GM12878 (cell line): Measurements from ENCODE around the gene UMAD1. TPM values are rescaled to one million over a fixed set of nuclear protein-coding genes. Genes with fewer than 3 reads are reported as not detected.

ENCODE experiments used
- BCL11A ChIP-seq: IDR thresholded peaks from 2 replicates; pipeline ENCODE4 v1.6.1; 2011; ENCODE audit warnings: low read depth, low read length
- ETV6 ChIP-seq, 2 experiments: fragments of 450-650 bp in 1 of 2; IDR thresholded peaks in 1 of 2; conservative IDR thresholded peaks in 1 of 2; 2 replicates each; pipeline ENCODE4 v1.6.1; 2014; ENCODE audit warnings: antibody characterized with exemption in 1 of 2, borderline replicate concordance in 1 of 2, low read depth in 1 of 2, mild to moderate bottlenecking in 1 of 2, moderate library complexity in 1 of 2
- GABPA ChIP-seq: IDR thresholded peaks from 2 replicates; pipeline ENCODE4 v1.6.1; 2014; ENCODE audit warnings: antibody characterized with exemption, low read depth, mild to moderate bottlenecking, inconsistent platforms
- HDGF ChIP-seq: fragments of 450-650 bp; IDR thresholded peaks from 2 replicates; pipeline ENCODE4 v1.6.1; 2016; ENCODE audit warnings: antibody characterized with exemption
- IKZF2 ChIP-seq, 2 experiments: fragments of 450-650 bp; IDR thresholded peaks; 2 replicates each; pipeline ENCODE4 v1.6.1; 2017; ENCODE audit warnings: mild to moderate bottlenecking in 2 of 2, moderate library complexity in 2 of 2
- KAT2A ChIP-seq: conservative IDR thresholded peaks from 2 replicates; pipeline ENCODE4 v1.6.1; 2011; ENCODE audit warnings: low read depth, low read length; ENCODE audit not compliant: control insufficient read depth
- KLF5 ChIP-seq: fragments of 450-650 bp; IDR thresholded peaks from 2 replicates; pipeline ENCODE4 v1.6.1; 2014; ENCODE audit warnings: mild to moderate bottlenecking; ENCODE audit not compliant: partially characterized antibody
- LARP7 ChIP-seq: fragments of 450-650 bp; IDR thresholded peaks from 2 replicates; pipeline ENCODE4 v1.6.1; 2017; ENCODE audit warnings: mild to moderate bottlenecking
- POLR2AphosphoS5 ChIP-seq: IDR thresholded peaks from 2 replicates; pipeline ENCODE4 v1.6.1; 2011; ENCODE audit warnings: mild to moderate bottlenecking, low read length, inconsistent platforms
- RUNX3 ChIP-seq: IDR thresholded peaks from 2 replicates; pipeline ENCODE4 v1.6.1; 2012; ENCODE audit warnings: low read length, inconsistent platforms
- SIN3A ChIP-seq: IDR thresholded peaks from 2 replicates; pipeline ENCODE4 v1.6.1; 2012; ENCODE audit warnings: low read depth, low read length, improper control_type of control experiment
- SIX5 ChIP-seq: IDR thresholded peaks from 2 replicates; pipeline ENCODE4 v1.6.1; 2011; ENCODE audit warnings: mild to moderate bottlenecking, low read depth, low read length, moderate library complexity; ENCODE audit not compliant: severe bottlenecking
- STAT1 ChIP-seq: fragments of 450-650 bp; conservative IDR thresholded peaks from 2 replicates; pipeline ENCODE4 v1.6.1; 2014; ENCODE audit warnings: antibody characterized with exemption, mild to moderate bottlenecking
- SUPT20H ChIP-seq: IDR thresholded peaks from 2 replicates; pipeline ENCODE4 v1.6.1; 2011; ENCODE audit warnings: low read depth, mild to moderate bottlenecking, low read length, moderate library complexity, borderline replicate concordance; ENCODE audit not compliant: control insufficient read depth
- SUZ12 ChIP-seq: fragments of 200-600 bp; sonication (generic); IDR thresholded peaks from one replicate; pipeline ENCODE4 v1.6.1; 2018; ENCODE audit warnings: antibody characterized with exemption, mild to moderate bottlenecking; ENCODE audit not compliant: unreplicated experiment
- TBL1XR1 ChIP-seq: IDR thresholded peaks from 2 replicates; pipeline ENCODE4 v1.6.1; 2012; ENCODE audit warnings: low read depth, low read length, improper control_type of control experiment
- TCF7 ChIP-seq: IDR thresholded peaks from 2 replicates; pipeline ENCODE4 v1.6.1; 2014; ENCODE audit warnings: antibody characterized with exemption, borderline replicate concordance
- ZBED1 ChIP-seq: IDR thresholded peaks from 2 replicates; pipeline ENCODE4 v1.6.1; 2016; ENCODE audit warnings: borderline replicate concordance
- ZNF24 ChIP-seq: fragments of 450-650 bp; IDR thresholded peaks from 2 replicates; pipeline ENCODE4 v1.6.1; 2017; ENCODE audit warnings: antibody characterized with exemption, mild to moderate bottlenecking
- polyA plus RNA-seq, 11 experiments: library from polyadenylated mRNA; depleted of rRNA in 4 of 11; unstranded in 6 of 11; stranded (reverse) in 5 of 11; fragments of >200 nt; fragmentation: Nextera tagmentation in 4 of 11; fragmentation: Illumina TruSeq in 1 of 11; extraction: Ambion mirVana in 4 of 11; extraction: Trizol in 1 of 11; gene quantifications; 1 replicate in 1 of 11; 2 replicates in 10 of 11; pipeline versions ENCODE4 v1.2.1 to v1.2.3, GENCODE V29; 2011 to 2016; ENCODE audit warnings: inconsistent platforms in 2 of 11, missing spikeins in 2 of 11, low read depth in 1 of 11
- total RNA-seq, 4 experiments: library from RNA; depleted of rRNA in 3 of 4; stranded (reverse); fragments of >200 nt in 3 of 4; fragmentation: Illumina TruSeq in 1 of 4; extraction: Trizol in 1 of 4; gene quantifications; 2 replicates each; pipeline versions ENCODE4 v1.2.1 to v1.2.3, GENCODE V29; 2013 to 2021
- TF ChIP-seq, protein P1 (sequence below): fragments of 450-650 bp; IDR thresholded peaks from 2 replicates; pipeline ENCODE4 v1.6.1; 2018; ENCODE audit warnings: borderline replicate concordance, mild to moderate bottlenecking; ENCODE audit not compliant: partially characterized antibody
- TF ChIP-seq, protein P2 (sequence below): fragments of 450-650 bp; formaldehyde crosslinking; IDR thresholded peaks from 2 replicates; pipeline ENCODE4 v1.5.0; 2022; ENCODE audit warnings: mild to moderate bottlenecking, missing genetic modification characterization
- TF ChIP-seq, protein P3 (sequence below): IDR thresholded peaks from 2 replicates; pipeline ENCODE4 v1.6.1; 2012; ENCODE audit warnings: low read depth, low read length, improper control_type of control experiment
- TF ChIP-seq, protein P4 (sequence below): fragments of 450-650 bp; formaldehyde crosslinking; IDR thresholded peaks from 2 replicates; pipeline ENCODE4 v1.4.0; 2020; ENCODE audit warnings: mild to moderate bottlenecking, moderate library complexity

Gene UMAD1
- total and polyA plus RNA-seq, 10 of the 15 experiments (the other 5 are each of a cell fraction or from before 2014, with no cell fraction given): 6.0 to 28.6 (median 9.3) TPM

DNA sequence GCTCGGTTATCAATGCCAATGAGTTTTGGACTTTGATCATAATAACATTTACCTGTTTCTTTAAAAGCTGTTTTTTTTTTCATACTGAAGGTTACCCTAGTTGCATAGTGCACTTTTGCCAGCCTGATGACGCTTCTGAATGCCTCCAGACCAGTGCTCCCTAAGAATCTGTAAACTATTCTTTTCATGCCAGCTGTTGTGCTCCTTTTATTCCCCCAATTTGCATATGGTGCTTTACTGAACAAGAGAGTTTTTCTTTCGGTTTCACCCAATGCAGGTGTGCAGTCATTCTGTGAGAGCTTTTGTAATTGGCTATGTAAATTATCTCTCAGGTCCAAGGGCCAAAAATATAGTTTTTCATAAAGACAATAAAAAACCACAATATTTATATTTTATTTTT is 279.9 kb downstream of the UMAD1 start (continued):
- TF ChIP-seq, protein P1, sequence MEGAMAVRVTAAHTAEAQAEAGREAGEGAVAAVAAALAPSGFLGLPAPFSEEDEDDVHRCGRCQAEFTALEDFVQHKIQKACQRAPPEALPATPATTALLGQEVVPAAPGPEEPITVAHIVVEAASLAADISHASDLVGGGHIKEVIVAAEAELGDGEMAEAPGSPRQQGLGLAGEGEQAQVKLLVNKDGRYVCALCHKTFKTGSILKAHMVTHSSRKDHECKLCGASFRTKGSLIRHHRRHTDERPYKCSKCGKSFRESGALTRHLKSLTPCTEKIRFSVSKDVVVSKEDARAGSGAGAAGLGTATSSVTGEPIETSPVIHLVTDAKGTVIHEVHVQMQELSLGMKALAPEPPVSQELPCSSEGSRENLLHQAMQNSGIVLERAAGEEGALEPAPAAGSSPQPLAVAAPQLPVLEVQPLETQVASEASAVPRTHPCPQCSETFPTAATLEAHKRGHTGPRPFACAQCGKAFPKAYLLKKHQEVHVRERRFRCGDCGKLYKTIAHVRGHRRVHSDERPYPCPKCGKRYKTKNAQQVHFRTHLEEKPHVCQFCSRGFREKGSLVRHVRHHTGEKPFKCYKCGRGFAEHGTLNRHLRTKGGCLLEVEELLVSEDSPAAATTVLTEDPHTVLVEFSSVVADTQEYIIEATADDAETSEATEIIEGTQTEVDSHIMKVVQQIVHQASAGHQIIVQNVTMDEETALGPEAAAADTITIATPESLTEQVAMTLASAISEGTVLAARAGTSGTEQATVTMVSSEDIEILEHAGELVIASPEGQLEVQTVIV: no peak
- peak; percentile 60; the same call in 1 of the 2 replicates for TF ChIP-seq ZBED1
- TF ChIP-seq, protein P2, sequence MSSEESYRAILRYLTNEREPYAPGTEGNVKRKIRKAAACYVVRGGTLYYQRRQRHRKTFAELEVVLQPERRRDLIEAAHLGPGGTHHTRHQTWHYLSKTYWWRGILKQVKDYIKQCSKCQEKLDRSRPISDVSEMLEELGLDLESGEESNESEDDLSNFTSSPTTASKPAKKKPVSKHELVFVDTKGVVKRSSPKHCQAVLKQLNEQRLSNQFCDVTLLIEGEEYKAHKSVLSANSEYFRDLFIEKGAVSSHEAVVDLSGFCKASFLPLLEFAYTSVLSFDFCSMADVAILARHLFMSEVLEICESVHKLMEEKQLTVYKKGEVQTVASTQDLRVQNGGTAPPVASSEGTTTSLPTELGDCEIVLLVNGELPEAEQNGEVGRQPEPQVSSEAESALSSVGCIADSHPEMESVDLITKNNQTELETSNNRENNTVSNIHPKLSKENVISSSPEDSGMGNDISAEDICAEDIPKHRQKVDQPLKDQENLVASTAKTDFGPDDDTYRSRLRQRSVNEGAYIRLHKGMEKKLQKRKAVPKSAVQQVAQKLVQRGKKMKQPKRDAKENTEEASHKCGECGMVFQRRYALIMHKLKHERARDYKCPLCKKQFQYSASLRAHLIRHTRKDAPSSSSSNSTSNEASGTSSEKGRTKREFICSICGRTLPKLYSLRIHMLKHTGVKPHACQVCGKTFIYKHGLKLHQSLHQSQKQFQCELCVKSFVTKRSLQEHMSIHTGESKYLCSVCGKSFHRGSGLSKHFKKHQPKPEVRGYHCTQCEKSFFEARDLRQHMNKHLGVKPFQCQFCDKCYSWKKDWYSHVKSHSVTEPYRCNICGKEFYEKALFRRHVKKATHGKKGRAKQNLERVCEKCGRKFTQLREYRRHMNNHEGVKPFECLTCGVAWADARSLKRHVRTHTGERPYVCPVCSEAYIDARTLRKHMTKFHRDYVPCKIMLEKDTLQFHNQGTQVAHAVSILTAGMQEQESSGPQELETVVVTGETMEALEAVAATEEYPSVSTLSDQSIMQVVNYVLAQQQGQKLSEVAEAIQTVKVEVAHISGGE (CRISPR knock-in tag): no peak
- TF ChIP-seq, protein P3, sequence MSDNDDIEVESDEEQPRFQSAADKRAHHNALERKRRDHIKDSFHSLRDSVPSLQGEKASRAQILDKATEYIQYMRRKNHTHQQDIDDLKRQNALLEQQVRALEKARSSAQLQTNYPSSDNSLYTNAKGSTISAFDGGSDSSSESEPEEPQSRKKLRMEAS: no peak
- no peak for TF ChIP-seq SUPT20H
- peak; percentile 10 for TF ChIP-seq SIX5
- TF ChIP-seq, protein P4, sequence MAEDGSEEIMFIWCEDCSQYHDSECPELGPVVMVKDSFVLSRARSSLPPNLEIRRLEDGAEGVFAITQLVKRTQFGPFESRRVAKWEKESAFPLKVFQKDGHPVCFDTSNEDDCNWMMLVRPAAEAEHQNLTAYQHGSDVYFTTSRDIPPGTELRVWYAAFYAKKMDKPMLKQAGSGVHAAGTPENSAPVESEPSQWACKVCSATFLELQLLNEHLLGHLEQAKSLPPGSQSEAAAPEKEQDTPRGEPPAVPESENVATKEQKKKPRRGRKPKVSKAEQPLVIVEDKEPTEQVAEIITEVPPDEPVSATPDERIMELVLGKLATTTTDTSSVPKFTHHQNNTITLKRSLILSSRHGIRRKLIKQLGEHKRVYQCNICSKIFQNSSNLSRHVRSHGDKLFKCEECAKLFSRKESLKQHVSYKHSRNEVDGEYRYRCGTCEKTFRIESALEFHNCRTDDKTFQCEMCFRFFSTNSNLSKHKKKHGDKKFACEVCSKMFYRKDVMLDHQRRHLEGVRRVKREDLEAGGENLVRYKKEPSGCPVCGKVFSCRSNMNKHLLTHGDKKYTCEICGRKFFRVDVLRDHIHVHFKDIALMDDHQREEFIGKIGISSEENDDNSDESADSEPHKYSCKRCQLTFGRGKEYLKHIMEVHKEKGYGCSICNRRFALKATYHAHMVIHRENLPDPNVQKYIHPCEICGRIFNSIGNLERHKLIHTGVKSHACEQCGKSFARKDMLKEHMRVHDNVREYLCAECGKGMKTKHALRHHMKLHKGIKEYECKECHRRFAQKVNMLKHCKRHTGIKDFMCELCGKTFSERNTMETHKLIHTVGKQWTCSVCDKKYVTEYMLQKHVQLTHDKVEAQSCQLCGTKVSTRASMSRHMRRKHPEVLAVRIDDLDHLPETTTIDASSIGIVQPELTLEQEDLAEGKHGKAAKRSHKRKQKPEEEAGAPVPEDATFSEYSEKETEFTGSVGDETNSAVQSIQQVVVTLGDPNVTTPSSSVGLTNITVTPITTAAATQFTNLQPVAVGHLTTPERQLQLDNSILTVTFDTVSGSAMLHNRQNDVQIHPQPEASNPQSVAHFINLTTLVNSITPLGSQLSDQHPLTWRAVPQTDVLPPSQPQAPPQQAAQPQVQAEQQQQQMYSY (CRISPR knock-in tag): no peak
- TF ChIP-seq SUZ12: no peak
- TF ChIP-seq TBL1XR1: peak; percentile 90
- TF ChIP-seq KLF5: no peak
- TF ChIP-seq RUNX3: peak; percentile 86
- no peak for TF ChIP-seq HDGF
- TF ChIP-seq BCL11A: peak; percentile 47
- no peak for TF ChIP-seq TCF7
- TF ChIP-seq POLR2AphosphoS5: no peak
- TF ChIP-seq SIN3A: no peak
- TF ChIP-seq IKZF2 (IDR thresholded peaks at IDR 0.05): peak; percentile 37 to 71; a peak in 3 of 4 replicates
- TF ChIP-seq ZNF24: no peak
- TF ChIP-seq GABPA: 0 out of 2 replicates have a peak, but pooled peaks have one; percentile 29
- TF ChIP-seq LARP7: no peak
- TF ChIP-seq KAT2A: no peak
- no peak for TF ChIP-seq ETV6 (conservative IDR thresholded peaks at IDR 0.05 in 1 of 2, IDR thresholded peaks at IDR 0.05 in 1 of 2; ENCODE audit: borderline replicate concordance in 1 of 2, low read depth in 1 of 2)
- no peak for TF ChIP-seq STAT1
